ENCODE measurements around the gene CSRNP3. TPM values are rescaled to one million over a fixed set of nuclear protein-coding genes. Genes with fewer than 3 reads are reported as not detected.

Gene CSRNP3
- total RNA-seq, 4 donors from 2014 or later: 0.91 to 14.1 (median 1.7) TPM

DNA sequence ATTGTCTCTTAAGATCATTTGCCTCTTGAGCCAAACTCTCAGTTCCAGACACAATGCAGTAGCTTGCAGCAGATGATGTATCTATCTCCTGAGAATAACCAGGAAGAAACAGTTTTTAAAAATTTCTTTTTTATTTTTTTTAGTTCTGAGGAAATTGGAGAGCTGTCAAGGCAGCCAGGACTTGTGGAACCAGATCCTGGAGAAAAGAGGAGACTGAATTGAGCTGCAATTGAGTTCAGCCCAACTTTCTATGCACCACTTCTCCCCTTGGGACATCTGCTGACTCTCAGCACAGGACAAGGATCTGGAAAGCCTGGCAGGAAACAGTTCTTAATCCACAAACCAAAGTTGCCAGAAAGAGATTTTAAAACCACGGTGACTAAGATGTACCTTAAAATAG is 13.5 kb upstream of the CSRNP3 start:
- DNase-seq (ENCODE audit: low spot score in 2 of 2): no peak
- intact Hi-C loops (cut with DNase I; ENCODE audit: low total_unique reads): no loop called here
- H3K4me3 ChIP-seq (ENCODE audit: low read depth, poor library complexity, severe bottlenecking): no peak overlapping the region
- 11 to 16% methylated on average over 1 of the region's 1 CpG for WGBS, 2 donors
- TF ChIP-seq, protein P1, sequence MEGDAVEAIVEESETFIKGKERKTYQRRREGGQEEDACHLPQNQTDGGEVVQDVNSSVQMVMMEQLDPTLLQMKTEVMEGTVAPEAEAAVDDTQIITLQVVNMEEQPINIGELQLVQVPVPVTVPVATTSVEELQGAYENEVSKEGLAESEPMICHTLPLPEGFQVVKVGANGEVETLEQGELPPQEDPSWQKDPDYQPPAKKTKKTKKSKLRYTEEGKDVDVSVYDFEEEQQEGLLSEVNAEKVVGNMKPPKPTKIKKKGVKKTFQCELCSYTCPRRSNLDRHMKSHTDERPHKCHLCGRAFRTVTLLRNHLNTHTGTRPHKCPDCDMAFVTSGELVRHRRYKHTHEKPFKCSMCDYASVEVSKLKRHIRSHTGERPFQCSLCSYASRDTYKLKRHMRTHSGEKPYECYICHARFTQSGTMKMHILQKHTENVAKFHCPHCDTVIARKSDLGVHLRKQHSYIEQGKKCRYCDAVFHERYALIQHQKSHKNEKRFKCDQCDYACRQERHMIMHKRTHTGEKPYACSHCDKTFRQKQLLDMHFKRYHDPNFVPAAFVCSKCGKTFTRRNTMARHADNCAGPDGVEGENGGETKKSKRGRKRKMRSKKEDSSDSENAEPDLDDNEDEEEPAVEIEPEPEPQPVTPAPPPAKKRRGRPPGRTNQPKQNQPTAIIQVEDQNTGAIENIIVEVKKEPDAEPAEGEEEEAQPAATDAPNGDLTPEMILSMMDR (IDR thresholded peaks at IDR 0.05): no peak
- TF ChIP-seq POLR2A (IDR thresholded peaks at IDR 0.05): no peak

DNA sequence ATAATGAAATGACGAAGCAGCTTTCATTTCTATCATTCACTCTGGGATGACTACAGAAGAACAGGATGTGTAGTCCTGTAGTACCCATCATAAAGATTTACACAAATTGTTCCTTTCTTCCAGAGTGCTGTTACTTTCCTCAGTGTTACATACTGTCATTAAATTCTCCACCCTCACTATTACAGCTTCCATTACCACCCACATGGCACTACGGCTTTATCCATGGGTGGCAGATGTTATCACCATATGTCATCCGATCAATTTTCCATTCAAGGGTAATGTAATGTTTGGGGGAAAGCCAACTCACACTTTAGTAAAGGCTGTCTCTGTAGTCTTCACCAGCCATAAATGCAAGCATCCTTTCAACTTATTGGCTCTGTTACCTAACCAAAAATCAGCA is 7.1 kb upstream of the CSRNP3 start:
- no peak for DNase-seq (ENCODE audit: low spot score in 2 of 2)
- no peak for TF ChIP-seq POLR2A (IDR thresholded peaks at IDR 0.05)
- TF ChIP-seq, protein P1 (IDR thresholded peaks at IDR 0.05): no peak
- intact Hi-C loops (cut with DNase I; ENCODE audit: low total_unique reads): no loop called here
- WGBS, 2 donors: 52 to 56% methylated on average over 3 of the region's 3 CpGs
- H3K4me3 ChIP-seq (ENCODE audit: low read depth, poor library complexity, severe bottlenecking): no peak overlapping the region

DNA sequence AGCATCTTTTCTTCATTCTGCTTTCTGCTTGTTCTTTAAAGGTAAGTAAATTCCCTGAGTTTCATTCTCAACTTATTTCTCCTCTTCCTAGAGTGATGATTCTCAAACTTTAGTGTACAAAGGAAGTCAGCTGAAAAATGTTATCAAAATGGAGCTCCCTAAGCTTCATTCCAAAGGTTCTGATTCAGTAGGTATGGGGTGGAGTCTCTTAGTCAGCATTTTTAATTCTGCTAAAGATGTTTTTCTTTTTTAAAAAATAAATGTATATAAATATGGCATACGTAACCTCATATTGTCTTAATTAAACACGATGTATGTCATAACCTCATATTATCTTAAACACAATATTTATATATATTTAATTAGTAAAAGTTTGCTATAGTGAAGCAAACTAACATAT is 3.1 kb upstream of the CSRNP3 start:
- DNase-seq (ENCODE audit: low spot score in 2 of 2): no peak
- intact Hi-C loops (cut with DNase I; ENCODE audit: low total_unique reads): no loop called here
- WGBS, 2 donors: 93 to 97% methylated on average over 2 of the region's 2 CpGs
- H3K4me3 ChIP-seq (ENCODE audit: low read depth, poor library complexity, severe bottlenecking): no peak overlapping the region
- TF ChIP-seq, protein P1 (IDR thresholded peaks at IDR 0.05): no peak
- TF ChIP-seq POLR2A (IDR thresholded peaks at IDR 0.05): no peak

DNA sequence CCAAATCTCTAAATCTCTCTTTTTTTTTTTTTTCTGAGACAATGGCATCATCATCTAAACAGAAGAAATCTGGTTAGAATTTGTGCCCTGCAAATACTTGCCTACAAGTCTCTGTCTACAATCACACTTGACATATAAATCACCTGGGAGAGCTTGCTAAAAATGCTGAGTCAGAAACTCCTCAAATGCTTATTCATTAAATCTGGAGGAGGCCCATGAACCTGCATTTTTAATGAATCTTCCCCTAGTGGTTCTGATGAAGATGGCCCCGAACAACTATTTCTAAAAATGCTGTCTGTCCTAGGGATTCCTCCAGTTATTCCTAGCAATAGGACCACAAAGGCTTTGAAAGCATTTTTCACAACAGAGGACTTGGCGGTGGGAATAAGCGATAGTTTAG is 1.6 kb upstream of the CSRNP3 start:
- 98 to 100% methylated on average over 3 of the region's 3 CpGs for WGBS, 2 donors
- no peak for DNase-seq (ENCODE audit: low spot score in 2 of 2)
- intact Hi-C loops (cut with DNase I; ENCODE audit: low total_unique reads): no loop called here
- no peak overlapping the region for H3K4me3 ChIP-seq (ENCODE audit: low read depth, poor library complexity, severe bottlenecking)
- TF ChIP-seq POLR2A (IDR thresholded peaks at IDR 0.05): no peak
- TF ChIP-seq, protein P1 (IDR thresholded peaks at IDR 0.05): no peak

DNA sequence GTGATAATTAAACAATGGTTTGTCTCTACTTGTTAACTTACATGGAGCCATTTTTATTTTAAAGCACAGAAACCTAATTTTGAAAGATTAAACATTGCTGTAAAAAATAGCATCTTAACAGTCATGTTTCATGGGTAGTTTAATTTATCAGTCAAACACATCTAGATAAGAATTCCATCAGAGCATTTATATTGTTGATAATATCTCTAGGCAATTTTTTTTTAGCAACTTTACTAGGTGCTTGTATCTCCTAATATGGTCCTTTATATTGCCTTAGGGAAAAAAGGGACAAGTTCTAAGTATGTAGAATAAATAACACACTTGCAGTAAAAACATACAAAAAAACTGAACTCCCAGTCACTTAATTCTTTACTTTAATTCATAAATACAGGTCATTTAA is 863 bp downstream of the CSRNP3 start:
- no peak for DNase-seq (ENCODE audit: low spot score in 2 of 2)
- TF ChIP-seq, protein P1 (IDR thresholded peaks at IDR 0.05): no peak
- TF ChIP-seq POLR2A (IDR thresholded peaks at IDR 0.05): no peak
- no peak overlapping the region for H3K4me3 ChIP-seq (ENCODE audit: low read depth, poor library complexity, severe bottlenecking)
- intact Hi-C loops (cut with DNase I; ENCODE audit: low total_unique reads): no loop called here

DNA sequence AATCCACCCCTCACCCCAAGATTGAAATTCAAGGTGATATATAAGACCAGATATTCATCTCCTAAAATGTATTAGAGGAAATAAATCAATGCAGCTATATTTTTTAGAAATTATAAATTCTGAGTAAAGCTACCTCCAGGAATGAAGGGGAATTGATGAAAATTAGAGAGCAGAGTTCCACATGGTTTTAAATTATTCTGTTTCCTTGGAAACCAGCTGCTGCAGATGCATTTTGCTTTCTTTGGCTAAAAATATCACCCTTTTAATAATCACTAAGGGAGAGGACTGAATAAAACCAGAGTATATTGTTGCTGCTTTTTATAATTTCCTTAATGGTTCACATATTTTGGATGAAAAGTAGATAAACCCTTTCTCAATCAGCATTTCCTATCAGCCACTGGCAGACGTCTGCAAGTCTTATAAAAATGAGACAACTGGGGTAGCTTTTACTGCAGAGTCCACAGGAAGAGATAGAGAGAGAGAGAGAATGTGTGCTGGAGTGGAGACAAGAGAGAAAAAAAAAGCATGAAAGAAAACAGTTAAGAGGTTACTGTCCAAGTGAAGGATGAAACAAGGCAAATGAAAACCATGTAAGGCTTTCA is 2.0 kb downstream of the CSRNP3 start:
- WGBS, 2 donors: 17 to 28% methylated on average over 1 of the region's 1 CpG
- intact Hi-C loops (cut with DNase I; ENCODE audit: low total_unique reads): no loop called here
- TF ChIP-seq, protein P1 (IDR thresholded peaks at IDR 0.05): no peak
- no peak for TF ChIP-seq POLR2A (IDR thresholded peaks at IDR 0.05)
- DNase-seq (ENCODE audit: low spot score in 2 of 2): no peak
- no peak overlapping the region for H3K4me3 ChIP-seq (ENCODE audit: low read depth, poor library complexity, severe bottlenecking)
